Stimulated activated CD4-positive, alpha-beta T cell treated with anti-CD3 and anti-CD28 coated beads, TNF-alpha, amount 100 ng/mL, for 48 hours (primary cell): ENCODE results near the gene NME8.

ENCODE experiments used
- DNase-seq, 3 donors: peaks; one replicate each; pipeline ENCODE4 v3.0.0-alpha.2; 2020; ENCODE audit warnings: low read depth in 3 of 3

NME8 gene

DNA sequence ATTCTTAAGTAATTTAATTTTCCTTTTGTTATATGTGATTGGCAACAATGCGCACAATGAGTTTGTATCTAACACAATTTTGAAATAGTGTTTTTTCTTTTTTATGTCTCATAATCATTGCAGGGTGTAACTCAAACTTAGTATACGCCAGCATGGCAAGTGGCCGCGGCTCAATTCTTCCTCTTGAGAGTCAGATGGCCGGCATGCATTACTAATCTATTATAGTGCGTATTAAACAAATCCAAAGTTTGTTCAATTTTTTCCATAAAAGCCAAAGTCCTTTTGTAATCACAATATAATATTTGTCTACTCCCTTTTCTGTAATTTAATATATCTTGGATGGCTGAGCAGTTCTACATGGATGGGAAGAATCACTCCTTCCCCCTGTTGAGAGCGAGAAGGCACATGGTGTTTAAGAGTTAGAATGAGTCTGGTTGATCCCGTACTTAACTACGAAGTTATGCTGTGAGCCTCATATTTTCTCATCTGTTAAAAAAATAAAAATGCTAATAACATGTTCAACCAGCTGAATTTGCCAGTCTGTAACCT lies 84.7 kb downstream of the NME8 start:
- DNase-seq, result no peak

- no peak for DNase-seq
Measured at GRCh38 chr7:37942934-37943610, 94.7 kb downstream of the NME8 start.

DNA sequence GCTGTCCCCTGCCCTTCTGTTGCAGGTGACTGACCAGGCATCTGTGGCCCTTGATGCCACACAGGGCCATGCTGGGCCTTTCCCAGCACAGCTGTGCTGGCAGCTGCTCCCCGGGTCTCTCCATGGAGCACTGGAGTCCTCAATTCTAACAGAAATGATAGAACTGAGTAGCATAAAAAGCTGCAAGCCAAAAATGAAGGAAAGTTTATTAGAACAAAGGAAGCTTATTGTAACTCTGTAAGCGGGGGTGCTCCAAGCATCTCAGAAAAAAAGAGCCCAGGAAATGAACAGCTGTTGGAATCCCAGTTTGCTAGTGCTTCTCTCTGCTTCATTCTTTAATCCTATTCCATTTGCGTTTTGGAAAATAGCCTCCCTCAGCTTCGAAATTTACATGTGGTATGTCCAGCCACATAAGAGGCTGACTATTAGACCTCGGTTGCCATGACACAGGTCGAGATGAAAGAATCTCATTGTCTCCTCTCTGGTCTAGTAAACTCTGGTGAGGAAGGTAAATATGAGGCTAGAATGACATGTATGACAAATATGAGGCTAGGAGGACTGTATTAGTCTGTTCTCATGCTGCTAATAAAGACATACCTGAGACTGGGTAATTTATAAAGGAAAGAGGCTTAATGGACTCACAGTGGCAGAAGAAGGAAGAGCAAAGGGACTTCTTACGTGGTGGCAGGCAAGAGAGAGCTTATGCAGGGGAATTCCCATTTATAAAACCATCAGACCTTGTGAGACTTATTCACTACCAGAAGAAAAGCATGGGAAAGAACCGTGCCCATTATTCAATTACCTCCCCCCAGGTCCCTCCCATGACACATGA lies 95.7 kb downstream of the NME8 start:
- DNase-seq, result no peak

- DNase-seq, result no peak
Measured at GRCh38 chr7:37944737-37945054, 96.3 kb downstream of the NME8 start.

DNA sequence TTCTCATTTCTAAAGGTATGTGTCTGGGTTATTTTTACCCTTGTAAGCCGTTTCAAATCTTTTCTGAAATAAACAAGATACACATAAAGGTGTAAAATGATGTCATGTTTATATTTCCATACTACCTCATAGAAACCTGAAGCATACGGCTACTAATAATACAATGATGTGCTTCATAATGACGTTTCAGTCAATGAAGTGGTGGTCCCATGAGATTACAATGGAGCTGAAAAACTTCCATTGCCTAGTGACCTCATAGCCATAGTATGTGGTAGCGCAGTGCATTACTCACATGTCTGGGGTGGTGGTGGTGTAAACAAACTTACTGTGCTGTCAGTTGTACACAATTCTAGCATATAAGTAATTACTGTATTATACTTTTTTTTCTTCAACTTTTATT lies 96.9 kb downstream of the NME8 start:
- DNase-seq, result no peak

DNA sequence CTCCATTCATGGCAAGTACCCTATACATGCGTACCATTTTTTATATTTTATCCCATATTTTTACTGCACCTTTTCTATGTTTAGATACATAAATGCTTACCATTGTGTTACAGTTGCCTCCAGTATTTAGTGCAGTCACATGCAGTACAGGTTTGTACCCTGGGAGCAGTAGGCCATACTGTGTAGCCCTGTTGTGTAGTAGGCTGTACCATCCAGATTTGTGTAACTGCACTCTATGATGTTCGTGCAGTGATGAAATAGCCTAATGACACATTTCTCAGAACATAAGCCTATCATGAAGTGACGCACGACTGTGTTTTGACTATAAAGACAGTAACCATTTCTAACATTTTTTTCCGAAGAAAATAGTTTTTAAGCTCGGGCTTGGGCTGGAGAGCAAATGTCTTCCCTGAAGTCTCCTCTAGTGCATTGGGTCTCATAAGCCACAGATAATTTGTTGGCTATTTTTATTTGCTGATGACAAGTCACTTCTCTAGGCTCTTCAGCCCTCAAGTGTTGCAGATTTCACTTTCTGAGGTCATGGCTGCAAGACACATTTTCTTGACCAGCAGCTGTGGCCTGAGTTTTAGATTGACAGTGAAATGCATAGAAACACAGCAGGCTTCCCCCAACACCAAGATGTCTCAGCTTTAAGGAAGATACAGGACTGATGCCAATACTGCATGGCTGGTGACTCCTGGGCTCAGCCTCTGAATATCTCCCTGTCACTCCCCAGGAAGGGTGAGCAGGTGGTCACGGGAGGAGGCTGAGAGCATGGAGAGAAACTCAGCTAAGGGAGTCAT lies 98.9 kb downstream of the NME8 start:
- no peak for DNase-seq

DNA sequence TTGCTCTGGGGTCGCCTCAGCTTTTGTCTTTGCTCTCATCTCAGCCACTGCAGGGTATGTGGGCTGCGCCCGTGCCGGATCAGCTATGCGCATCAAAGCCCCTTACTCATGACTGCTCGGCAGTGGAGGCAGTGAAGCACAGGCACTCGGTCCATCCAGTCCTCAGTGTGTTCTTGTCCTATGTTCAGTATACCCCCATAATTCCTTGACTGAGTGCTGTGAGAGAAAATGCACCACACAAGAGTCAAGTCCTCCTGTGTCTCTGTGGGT lies 99.5 kb downstream of the NME8 start:
- no peak for DNase-seq
